SK-N-SH (cell line): ENCODE measurements around the gene RHOBTB1. TPM values are rescaled to one million over a fixed set of nuclear protein-coding genes. Genes with fewer than 3 reads are reported as not detected.

Experiments used
- CTCF ChIA-PET: fragments of 300-600, 350-600 bp; formaldehyde crosslinking; extraction: SDS; loops from one replicate; lab custom pipeline; 2021; lab: Yijun Ruan, JAX
- POLR2A ChIA-PET: fragments of 350-600 bp; sonication (Branson Sonifier 250); formaldehyde crosslinking; extraction: SDS; loops from one replicate; lab custom pipeline; 2020; ENCODE audit warnings: antibody characterized with exemption, inconsistent platforms; lab: Yijun Ruan, JAX
- DNase-seq: peaks from one replicate; pipeline ENCODE4 v3.0.0; 2012
- H2AFZ ChIP-seq: fragments of 200-600 bp; sonication (generic); 2 replicates; pipeline ENCODE4 v1.8.1; 2016; ENCODE audit warnings: antibody characterized with exemption, mild to moderate bottlenecking, low read depth
- H3F3A ChIP-seq: fragments of 200-600 bp; sonication (generic); replicated peaks from 2 replicates; pipeline ENCODE3; 2016; ENCODE audit warnings: antibody characterized with exemption, mild to moderate bottlenecking; ENCODE audit not compliant: insufficient read depth
- H3K27ac ChIP-seq, 2 experiments: fragments of 200-500 bp in 1 of 2; fragments of 200-600 bp in 1 of 2; sonication (Bioruptor generic) in 1 of 2; sonication (generic), shearing (Covaris generic) in 1 of 2; 2 replicates each; pipeline versions ENCODE4 v1.5.1 to v1.6.1; 2014 to 2016; ENCODE audit warnings: low read depth in 2 of 2, inconsistent platforms in 1 of 2, low read length in 1 of 2, mild to moderate bottlenecking in 1 of 2, mixed read lengths in 1 of 2
- H3K27me3 ChIP-seq: fragments of 200-600 bp; sonication (generic), shearing (Covaris generic); 2 replicates; pipeline ENCODE4 v1.6.1; 2016; ENCODE audit warnings: mixed run types; ENCODE audit not compliant: insufficient read depth
- H3K36me3 ChIP-seq, 2 experiments: fragments of 200-500 bp in 1 of 2; fragments of 200-600 bp in 1 of 2; sonication (Bioruptor generic) in 1 of 2; sonication (generic) in 1 of 2; replicated peaks in 1 of 2; 2 replicates each; pipeline versions ENCODE3 to v1.5.1; 2014 to 2016; ENCODE audit warnings: low read length in 1 of 2, mild to moderate bottlenecking in 1 of 2; ENCODE audit not compliant: insufficient read depth in 2 of 2, control insufficient read depth in 1 of 2
- H3K4me1 ChIP-seq, 2 experiments: fragments of 200-500 bp in 1 of 2; fragments of 200-600 bp in 1 of 2; sonication (Bioruptor generic) in 1 of 2; sonication (generic), shearing (Covaris generic) in 1 of 2; 2 replicates each; pipeline versions ENCODE4 v1.5.1 to v1.6.1; 2014 to 2016; ENCODE audit warnings: low read depth in 1 of 2, low read length in 1 of 2, mixed run types in 1 of 2; ENCODE audit not compliant: insufficient read depth in 2 of 2, control insufficient read depth in 1 of 2
- H3K4me2 ChIP-seq: fragments of 200-600 bp; sonication (generic), shearing (Covaris generic); 2 replicates; pipeline ENCODE4 v1.6.1; 2017; ENCODE audit warnings: mixed run types
- H3K4me3 ChIP-seq, 2 experiments: fragments of 200-500 bp in 1 of 2; fragments of 200-600 bp in 1 of 2; sonication (Bioruptor generic) in 1 of 2; sonication (generic), shearing (Covaris generic) in 1 of 2; 2 replicates each; pipeline versions ENCODE4 v1.5.1 to v1.8.1; 2014 to 2016; ENCODE audit warnings: low read depth in 2 of 2, inconsistent platforms in 1 of 2, low read length in 1 of 2, mild to moderate bottlenecking in 1 of 2, mixed read lengths in 1 of 2, moderate library complexity in 1 of 2
- H3K79me2 ChIP-seq: fragments of 200-600 bp; sonication (generic); 2 replicates; pipeline ENCODE4 v1.8.1; 2017; ENCODE audit warnings: mild to moderate bottlenecking; ENCODE audit not compliant: insufficient read depth
- H3K9ac ChIP-seq: fragments of 200-600 bp; sonication (generic); 2 replicates; pipeline ENCODE4 v1.6.1; 2017; ENCODE audit warnings: mixed run types
- H3K9me2 ChIP-seq: fragments of 200-600 bp; sonication (generic); 2 replicates; pipeline ENCODE4 v1.6.1; 2017; ENCODE audit warnings: mixed run types
- H3K9me3 ChIP-seq: fragments of 200-600 bp; sonication (generic); 2 replicates; pipeline ENCODE4 v1.6.1; 2017; ENCODE audit warnings: mixed run types, mild to moderate bottlenecking, moderate library complexity
- H4K20me1 ChIP-seq: fragments of 200-600 bp; sonication (generic); 2 replicates; pipeline ENCODE4 v1.6.1; 2017; ENCODE audit warnings: mild to moderate bottlenecking, mixed run types; ENCODE audit not compliant: insufficient read depth
- ELF1 ChIP-seq: IDR thresholded peaks from 2 replicates; pipeline ENCODE4 v1.4.0; 2012
- EZH2phosphoT487 ChIP-seq: fragments of 200-600 bp; sonication (generic); IDR thresholded peaks from 2 replicates; pipeline ENCODE4 v1.6.1; 2017; ENCODE audit warnings: low read depth, mixed run types, mild to moderate bottlenecking, antibody characterized with exemption, moderate library complexity, borderline replicate concordance
- FOSL2 ChIP-seq: IDR thresholded peaks from 2 replicates; pipeline ENCODE4 v1.4.0; 2012; ENCODE audit warnings: low read depth, mild to moderate bottlenecking, moderate library complexity, borderline replicate concordance
- FOXJ3 ChIP-seq: sonication (generic); formaldehyde crosslinking; IDR thresholded peaks from 2 replicates; pipeline ENCODE4 v1.5.1; 2020; ENCODE audit warnings: mild to moderate bottlenecking, missing genetic modification reagents
- GABPA ChIP-seq: IDR thresholded peaks from 2 replicates; pipeline ENCODE4 v1.4.0; 2012; ENCODE audit warnings: low read depth, mild to moderate bottlenecking
- JUND ChIP-seq: IDR thresholded peaks from 2 replicates; pipeline ENCODE4 v1.4.0; 2012
- MEF2A ChIP-seq: IDR thresholded peaks from 2 replicates; pipeline ENCODE4 v1.4.0; 2012; ENCODE audit warnings: low read depth, borderline replicate concordance
- MXI1 ChIP-seq: IDR thresholded peaks from 2 replicates; pipeline ENCODE4 v1.6.1; 2012; ENCODE audit warnings: mild to moderate bottlenecking, low read depth, low read length, improper control_type of control experiment
- NRF1 ChIP-seq: IDR thresholded peaks from 2 replicates; pipeline ENCODE4 v1.6.1; 2012; ENCODE audit warnings: low read depth, mild to moderate bottlenecking, low read length
- POLR2AphosphoS5 ChIP-seq: IDR thresholded peaks from 2 replicates; pipeline ENCODE4 v1.6.1; 2012; ENCODE audit warnings: low read depth, low read length
- RAD21 ChIP-seq: IDR thresholded peaks from 2 replicates; pipeline ENCODE4 v1.6.1; 2012; ENCODE audit warnings: mild to moderate bottlenecking, low read length
- RCOR1 ChIP-seq: fragments of 150-350 bp; IDR thresholded peaks from 2 replicates; pipeline ENCODE4 v1.6.1; 2017; ENCODE audit warnings: antibody characterized with exemption, low read length
- RFX5 ChIP-seq: IDR thresholded peaks from 2 replicates; pipeline ENCODE4 v1.6.1; 2012; ENCODE audit warnings: mild to moderate bottlenecking, improper control_type of control experiment, low read length
- RXRA ChIP-seq: IDR thresholded peaks from 2 replicates; pipeline ENCODE4 v1.4.0; 2012; ENCODE audit warnings: low read depth, mild to moderate bottlenecking, borderline replicate concordance
- SIN3A ChIP-seq: IDR thresholded peaks from 2 replicates; pipeline ENCODE4 v1.6.1; 2012; ENCODE audit warnings: low read depth, mild to moderate bottlenecking, low read length, moderate library complexity, borderline replicate concordance
- TAF1 ChIP-seq: IDR thresholded peaks from 2 replicates; pipeline ENCODE4 v1.6.1; 2012; ENCODE audit warnings: low read depth, mild to moderate bottlenecking, low read length, moderate library complexity, borderline replicate concordance
- WGBS: methylation state at CpG from one replicate; pipeline ENCODE4 v1.1.6; 2017; ENCODE audit warnings: low lambda C conversion rate; 5-methylcytosine and 5-hydroxymethylcytosine counted together
- polyA plus RNA-seq, 3 experiments: library from polyadenylated mRNA; depleted of rRNA; stranded (reverse); fragments of >200 nt; gene quantifications; 2 replicates each; pipeline ENCODE4 v1.2.3, GENCODE V29; 2012
- TF ChIP-seq, protein P1 (sequence below): IDR thresholded peaks from 2 replicates; pipeline ENCODE4 v1.4.0; 2012; ENCODE audit warnings: low read depth
- TF ChIP-seq, protein P2 (sequence below): IDR thresholded peaks from 2 replicates; pipeline ENCODE4; 2012
- TF ChIP-seq, protein P3 (sequence below): fragments of 150-350 bp; IDR thresholded peaks from 2 replicates; pipeline ENCODE4 v1.6.1; 2017; ENCODE audit warnings: antibody characterized with exemption, low read length, low read depth, borderline replicate concordance
- TF ChIP-seq, protein P4 (sequence below): IDR thresholded peaks from 2 replicates; pipeline ENCODE4 v1.4.0; 2012; ENCODE audit warnings: low read depth, borderline replicate concordance

Gene RHOBTB1
- polyA plus RNA-seq, 1 of the 3 experiments (the other 2 are of a cell fraction), result 10.5 TPM

DNA sequence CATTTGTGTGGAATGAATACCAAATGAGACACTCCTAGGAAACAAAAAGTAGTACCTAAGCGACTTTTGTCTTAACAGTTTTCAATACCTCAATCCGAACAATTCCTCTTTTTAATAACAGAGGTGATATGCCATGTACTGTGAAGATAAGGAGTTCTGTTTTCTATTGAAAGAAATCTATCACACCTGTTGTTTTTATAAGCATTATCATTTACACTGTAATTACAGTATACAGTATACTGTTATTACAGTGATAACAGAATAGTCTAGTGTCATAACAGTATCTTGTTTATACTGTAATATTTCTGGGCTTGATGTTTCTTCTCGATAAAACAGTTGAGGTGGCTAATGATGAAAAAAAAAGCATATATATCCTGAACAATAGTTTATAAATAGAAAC, 9.4 kb upstream of the RHOBTB1 start:
- no peak overlapping the region for H3K4me3 ChIP-seq
- H3K27me3 ChIP-seq, result no peaks in the 10 kb centered on the region
- no peak overlapping the region for H3K9ac ChIP-seq
- TF ChIP-seq, protein P1, sequence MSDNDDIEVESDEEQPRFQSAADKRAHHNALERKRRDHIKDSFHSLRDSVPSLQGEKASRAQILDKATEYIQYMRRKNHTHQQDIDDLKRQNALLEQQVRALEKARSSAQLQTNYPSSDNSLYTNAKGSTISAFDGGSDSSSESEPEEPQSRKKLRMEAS, result no peak
- TF ChIP-seq POLR2AphosphoS5, result no peak
- no peak for TF ChIP-seq SIN3A
- TF ChIP-seq, protein P2, sequence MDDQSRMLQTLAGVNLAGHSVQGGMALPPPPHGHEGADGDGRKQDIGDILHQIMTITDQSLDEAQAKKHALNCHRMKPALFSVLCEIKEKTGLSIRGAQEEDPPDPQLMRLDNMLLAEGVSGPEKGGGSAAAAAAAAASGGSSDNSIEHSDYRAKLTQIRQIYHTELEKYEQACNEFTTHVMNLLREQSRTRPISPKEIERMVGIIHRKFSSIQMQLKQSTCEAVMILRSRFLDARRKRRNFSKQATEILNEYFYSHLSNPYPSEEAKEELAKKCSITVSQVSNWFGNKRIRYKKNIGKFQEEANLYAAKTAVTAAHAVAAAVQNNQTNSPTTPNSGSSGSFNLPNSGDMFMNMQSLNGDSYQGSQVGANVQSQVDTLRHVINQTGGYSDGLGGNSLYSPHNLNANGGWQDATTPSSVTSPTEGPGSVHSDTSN, result no peak
- TF ChIP-seq NRF1, result no peak
- TF ChIP-seq, protein P3, sequence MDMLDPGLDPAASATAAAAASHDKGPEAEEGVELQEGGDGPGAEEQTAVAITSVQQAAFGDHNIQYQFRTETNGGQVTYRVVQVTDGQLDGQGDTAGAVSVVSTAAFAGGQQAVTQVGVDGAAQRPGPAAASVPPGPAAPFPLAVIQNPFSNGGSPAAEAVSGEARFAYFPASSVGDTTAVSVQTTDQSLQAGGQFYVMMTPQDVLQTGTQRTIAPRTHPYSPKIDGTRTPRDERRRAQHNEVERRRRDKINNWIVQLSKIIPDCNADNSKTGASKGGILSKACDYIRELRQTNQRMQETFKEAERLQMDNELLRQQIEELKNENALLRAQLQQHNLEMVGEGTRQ, result no peak
- TF ChIP-seq RCOR1, result no peak
- TF ChIP-seq EZH2phosphoT487, result no peak
- TF ChIP-seq, protein P4, sequence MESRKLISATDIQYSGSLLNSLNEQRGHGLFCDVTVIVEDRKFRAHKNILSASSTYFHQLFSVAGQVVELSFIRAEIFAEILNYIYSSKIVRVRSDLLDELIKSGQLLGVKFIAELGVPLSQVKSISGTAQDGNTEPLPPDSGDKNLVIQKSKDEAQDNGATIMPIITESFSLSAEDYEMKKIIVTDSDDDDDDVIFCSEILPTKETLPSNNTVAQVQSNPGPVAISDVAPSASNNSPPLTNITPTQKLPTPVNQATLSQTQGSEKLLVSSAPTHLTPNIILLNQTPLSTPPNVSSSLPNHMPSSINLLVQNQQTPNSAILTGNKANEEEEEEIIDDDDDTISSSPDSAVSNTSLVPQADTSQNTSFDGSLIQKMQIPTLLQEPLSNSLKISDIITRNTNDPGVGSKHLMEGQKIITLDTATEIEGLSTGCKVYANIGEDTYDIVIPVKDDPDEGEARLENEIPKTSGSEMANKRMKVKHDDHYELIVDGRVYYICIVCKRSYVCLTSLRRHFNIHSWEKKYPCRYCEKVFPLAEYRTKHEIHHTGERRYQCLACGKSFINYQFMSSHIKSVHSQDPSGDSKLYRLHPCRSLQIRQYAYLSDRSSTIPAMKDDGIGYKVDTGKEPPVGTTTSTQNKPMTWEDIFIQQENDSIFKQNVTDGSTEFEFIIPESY, result no peak
- no peak for TF ChIP-seq RAD21
- no peak for TF ChIP-seq FOXJ3 (CRISPR knock-in tag)
- no peak for TF ChIP-seq TAF1
- no peak for TF ChIP-seq FOSL2
- no peak for TF ChIP-seq RXRA
- TF ChIP-seq MXI1, result no peak
- no peak for TF ChIP-seq MEF2A
- no peak for TF ChIP-seq GABPA
- no peak for TF ChIP-seq ELF1
- TF ChIP-seq RFX5, result no peak
- no peak for TF ChIP-seq JUND
- TF ChIP-seq, all 33 proteins: peak for 0
- H3K79me2 ChIP-seq, result no peaks in the 10 kb centered on the region
- no peaks in the 10 kb centered on the region for H4K20me1 ChIP-seq
- ChIA-PET POLR2A (no interaction called here), CTCF (no interaction called here)
- H3K27ac ChIP-seq, result no peak overlapping the region
- no peaks in the 10 kb centered on the region for H3K9me2 ChIP-seq
- H3K4me2 ChIP-seq, result no peak overlapping the region
- no peak for DNase-seq
- H3F3A ChIP-seq, result peaks cover 10% of the 10 kb centered on the region
- peaks cover 14 to 15% of the 10 kb centered on the region in 2 experiments for H3K4me1 ChIP-seq
- WGBS, result 89% methylated on average over 3 of the region's 3 CpGs
- no peaks in the 10 kb centered on the region for H3K9me3 ChIP-seq
- H2AFZ ChIP-seq, result no peak overlapping the region
- no peaks in the 10 kb centered on the region for H3K36me3 ChIP-seq
